GM12872 (cell line): ENCODE measurements around the gene ADGRL3.

ENCODE experiments used
- TF ChIP-seq, protein P1 (sequence below): IDR thresholded peaks from 3 replicates; pipeline ENCODE4 v1.5.1; 2011; ENCODE audit warnings: low read depth, mild to moderate bottlenecking, low read length, moderate library complexity; ENCODE audit not compliant: insufficient read depth

Gene ADGRL3

DNA sequence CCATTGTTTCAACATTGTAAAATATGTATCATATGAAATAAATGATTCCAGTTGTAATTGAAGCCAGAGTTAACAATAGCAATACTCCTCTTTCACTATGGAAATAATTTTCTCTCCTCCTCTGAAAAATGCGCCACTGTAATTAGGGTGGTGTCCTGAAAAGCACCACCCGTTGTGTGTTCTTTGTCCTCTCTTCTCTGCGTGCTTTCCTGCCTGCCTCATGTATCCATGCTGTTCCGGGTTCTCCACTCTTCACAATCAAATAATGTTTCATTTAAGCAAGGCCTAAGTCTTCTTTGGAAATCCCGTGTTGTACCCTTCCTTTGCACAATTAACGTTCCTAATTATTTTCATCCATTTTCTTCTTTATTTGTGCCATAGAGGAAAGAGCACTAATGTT lies 293.3 kb downstream of the ADGRL3 start:
- TF ChIP-seq, protein P1, sequence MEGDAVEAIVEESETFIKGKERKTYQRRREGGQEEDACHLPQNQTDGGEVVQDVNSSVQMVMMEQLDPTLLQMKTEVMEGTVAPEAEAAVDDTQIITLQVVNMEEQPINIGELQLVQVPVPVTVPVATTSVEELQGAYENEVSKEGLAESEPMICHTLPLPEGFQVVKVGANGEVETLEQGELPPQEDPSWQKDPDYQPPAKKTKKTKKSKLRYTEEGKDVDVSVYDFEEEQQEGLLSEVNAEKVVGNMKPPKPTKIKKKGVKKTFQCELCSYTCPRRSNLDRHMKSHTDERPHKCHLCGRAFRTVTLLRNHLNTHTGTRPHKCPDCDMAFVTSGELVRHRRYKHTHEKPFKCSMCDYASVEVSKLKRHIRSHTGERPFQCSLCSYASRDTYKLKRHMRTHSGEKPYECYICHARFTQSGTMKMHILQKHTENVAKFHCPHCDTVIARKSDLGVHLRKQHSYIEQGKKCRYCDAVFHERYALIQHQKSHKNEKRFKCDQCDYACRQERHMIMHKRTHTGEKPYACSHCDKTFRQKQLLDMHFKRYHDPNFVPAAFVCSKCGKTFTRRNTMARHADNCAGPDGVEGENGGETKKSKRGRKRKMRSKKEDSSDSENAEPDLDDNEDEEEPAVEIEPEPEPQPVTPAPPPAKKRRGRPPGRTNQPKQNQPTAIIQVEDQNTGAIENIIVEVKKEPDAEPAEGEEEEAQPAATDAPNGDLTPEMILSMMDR, result no peak

- TF ChIP-seq, protein P1, result no peak
These were observed 300.8 kb downstream of the ADGRL3 start for GRCh38 chr4:61500883-61501282.

DNA sequence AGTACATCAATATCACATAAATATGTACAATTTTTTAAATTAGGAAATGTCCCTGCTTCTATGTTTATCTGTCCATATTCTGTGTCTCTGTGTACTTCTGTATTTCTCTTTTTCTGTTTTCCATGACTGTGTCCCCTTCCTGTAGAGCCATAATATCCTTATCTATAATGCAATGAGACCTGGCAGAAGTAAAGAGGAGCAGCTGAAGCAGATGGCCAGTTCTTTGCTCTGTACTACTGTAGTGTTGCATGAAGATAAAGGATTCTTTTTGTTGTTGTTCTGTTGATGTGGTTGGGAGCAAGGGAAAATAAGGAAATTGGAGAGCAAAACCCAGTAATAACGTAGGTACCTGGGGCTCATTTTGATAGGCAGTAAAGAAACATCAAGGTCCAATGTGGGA lies 301.7 kb downstream of the ADGRL3 start:
- TF ChIP-seq, protein P1, result no peak

GRCh38 chr4:61505773-61506685 lies 305.9 kb downstream of the ADGRL3 start:
- TF ChIP-seq, protein P1, result no peak

- TF ChIP-seq, protein P1, result no peak
These were observed 307.0 kb downstream of the ADGRL3 start for GRCh38 chr4:61507091-61507490.

DNA sequence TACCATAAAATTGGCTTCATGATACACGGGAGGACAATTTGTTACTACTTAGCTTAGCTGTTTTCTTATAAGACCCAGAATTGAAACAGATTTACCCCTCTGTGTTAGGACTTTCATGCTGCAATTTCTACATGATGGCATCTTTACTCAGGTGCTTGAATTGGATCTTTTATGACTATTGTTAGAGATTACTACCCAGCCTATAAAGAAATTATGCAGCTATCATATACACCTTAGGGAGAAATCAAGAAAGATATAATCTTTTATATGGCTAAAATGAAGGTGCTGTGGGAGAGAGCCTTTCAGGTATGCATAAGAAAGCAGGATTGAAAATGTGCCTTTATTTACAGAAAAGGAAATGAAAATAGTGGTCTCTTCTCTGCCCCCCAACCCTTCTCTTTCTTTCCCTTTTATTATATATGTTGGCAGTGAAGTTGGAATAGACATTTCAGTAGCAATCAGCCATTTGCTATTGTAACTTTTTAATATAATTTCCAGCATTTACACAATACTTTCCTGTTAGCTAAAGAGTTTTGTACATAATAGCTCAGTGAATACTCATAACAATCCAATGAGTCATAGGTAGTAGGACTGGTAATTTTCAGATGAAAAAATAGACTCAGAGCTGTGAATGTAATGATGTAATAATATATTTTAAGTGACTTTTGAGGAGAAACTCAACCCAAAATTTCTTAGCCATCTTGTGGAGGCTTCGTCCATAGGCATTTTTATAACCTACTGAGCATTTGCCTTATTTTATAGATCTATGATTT lies 311.8 kb downstream of the ADGRL3 start:
- TF ChIP-seq, protein P1, result no peak

GRCh38 chr4:61514991-61515390 lies 314.9 kb downstream of the ADGRL3 start:
- TF ChIP-seq, protein P1, result no peak
